HUES6 (cell line): ENCODE data around the gene MFAP3L.

Experiments used
- H3K27ac ChIP-seq: 2 replicates; pipeline ENCODE4 v1.7.0; 2013; ENCODE audit warnings: low read depth, mild to moderate bottlenecking, low read length, inconsistent platforms
- H3K27me3 ChIP-seq: 2 replicates; pipeline ENCODE4 v1.6.1; 2013; ENCODE audit warnings: low read length; ENCODE audit not compliant: control insufficient read depth, insufficient read depth
- H3K36me3 ChIP-seq: 2 replicates; pipeline ENCODE4 v1.6.1; 2013; ENCODE audit warnings: low read length; ENCODE audit not compliant: control insufficient read depth, insufficient read depth
- H3K4me1 ChIP-seq: 2 replicates; pipeline ENCODE4 v1.6.1; 2013; ENCODE audit warnings: low read length; ENCODE audit not compliant: control insufficient read depth, insufficient read depth
- H3K4me3 ChIP-seq: 2 replicates; pipeline ENCODE4 v1.5.1; 2013; ENCODE audit warnings: low read depth, low read length
- H3K9ac ChIP-seq: one replicate; pipeline ENCODE4 v1.6.1; 2013; ENCODE audit warnings: mild to moderate bottlenecking, low read length
- H3K9me3 ChIP-seq: 2 replicates; pipeline ENCODE4 v1.6.1; 2013; ENCODE audit warnings: low read depth, low read length; ENCODE audit not compliant: control insufficient read depth, insufficient read depth

MFAP3L gene

GRCh38 chr4:170040031-170040680 is 14.0 kb upstream of the MFAP3L start:
- Histone ChIP-seq H3K27ac (no peak overlapping the region), H3K36me3 (no peaks in the 10 kb centered on the region), H3K4me3 (no peak overlapping the region), H3K27me3 (no peaks in the 10 kb centered on the region), H3K9me3 (0 out of 2 replicates have a peak, but pooled peaks cover 7% of the 10 kb centered on the region), H3K9ac (no peak overlapping the region), H3K4me1 (no peaks in the 10 kb centered on the region; the same call in 1 of the 2 replicates)

GRCh38 chr4:170038769-170039168 is 12.6 kb upstream of the MFAP3L start:
- Histone ChIP-seq H3K36me3 (no peaks in the 10 kb centered on the region), H3K9me3 (no peaks in the 10 kb centered on the region), H3K9ac (no peak overlapping the region), H3K27me3 (no peaks in the 10 kb centered on the region), H3K4me1 (no peaks in the 10 kb centered on the region; the same call in 1 of the 2 replicates), H3K27ac (no peak overlapping the region), H3K4me3 (no peak overlapping the region)

GRCh38 chr4:170038232-170038631 is 12.0 kb upstream of the MFAP3L start:
- no peaks in the 10 kb centered on the region for H3K9me3 ChIP-seq
- no peaks in the 10 kb centered on the region for H3K27me3 ChIP-seq
- no peak overlapping the region for H3K9ac ChIP-seq
- no peak overlapping the region for H3K27ac ChIP-seq
- H3K4me3 ChIP-seq = no peak overlapping the region
- no peaks in the 10 kb centered on the region; the same call in 1 of the 2 replicates for H3K4me1 ChIP-seq
- no peaks in the 10 kb centered on the region for H3K36me3 ChIP-seq

- no peaks in the 10 kb centered on the region for H3K36me3 ChIP-seq
Measured at GRCh38 chr4:170037481-170037880, 11.3 kb upstream of the MFAP3L start.

GRCh38 chr4:170035845-170036244 is 9.7 kb upstream of the MFAP3L start:
- no peaks in the 10 kb centered on the region for H3K36me3 ChIP-seq
- H3K4me3 ChIP-seq = no peak overlapping the region
- no peaks in the 10 kb centered on the region for H3K9me3 ChIP-seq
- no peaks in the 10 kb centered on the region; the same call in 1 of the 2 replicates for H3K4me1 ChIP-seq
- peaks cover 3% of the 10 kb centered on the region; the same call in 1 of the 2 replicates for H3K27me3 ChIP-seq
- no peak overlapping the region for H3K27ac ChIP-seq
- H3K9ac ChIP-seq = no peak overlapping the region

More at GRCh38 chr4:170037481-170037880, 11.3 kb upstream of the MFAP3L start:
- Histone ChIP-seq H3K9ac (no peak overlapping the region), H3K27ac (no peak overlapping the region), H3K27me3 (no peaks in the 10 kb centered on the region), H3K4me3 (no peak overlapping the region), H3K9me3 (no peaks in the 10 kb centered on the region), H3K4me1 (no peaks in the 10 kb centered on the region; the same call in 1 of the 2 replicates)

GRCh38 chr4:170035231-170035630 is 9.0 kb upstream of the MFAP3L start:
- no peak overlapping the region for H3K4me3 ChIP-seq
- no peak overlapping the region for H3K9ac ChIP-seq
- H3K9me3 ChIP-seq = no peaks in the 10 kb centered on the region
- H3K27me3 ChIP-seq = peaks cover 3% of the 10 kb centered on the region; the same call in 1 of the 2 replicates
- H3K4me1 ChIP-seq = no peaks in the 10 kb centered on the region; the same call in 1 of the 2 replicates
- H3K27ac ChIP-seq = no peak overlapping the region
- H3K36me3 ChIP-seq = no peaks in the 10 kb centered on the region

- Histone ChIP-seq H3K4me3 (no peak overlapping the region), H3K27ac (no peak overlapping the region), H3K9me3 (no peaks in the 10 kb centered on the region), H3K27me3 (peaks cover 7% of the 10 kb centered on the region), H3K36me3 (no peaks in the 10 kb centered on the region), H3K4me1 (no peaks in the 10 kb centered on the region; the same call in 1 of the 2 replicates), H3K9ac (no peak overlapping the region)
Measured at GRCh38 chr4:170033999-170034398, 7.8 kb upstream of the MFAP3L start.

- Histone ChIP-seq H3K4me3 (no peak overlapping the region), H3K9ac (no peak overlapping the region), H3K27me3 (peaks cover 29% of the 10 kb centered on the region), H3K27ac (no peak overlapping the region), H3K4me1 (no peaks in the 10 kb centered on the region; the same call in 1 of the 2 replicates), H3K9me3 (no peaks in the 10 kb centered on the region), H3K36me3 (no peaks in the 10 kb centered on the region)
Measured at GRCh38 chr4:170030121-170030520, 3.9 kb upstream of the MFAP3L start.

GRCh38 chr4:170027181-170027829 is 1.1 kb upstream of the MFAP3L start:
- H3K4me3 ChIP-seq = peak overlapping the region; percentile 97
- peak overlapping the region; percentile 74 for H3K9ac ChIP-seq
- H3K36me3 ChIP-seq = peaks cover 8% of the 10 kb centered on the region; the same call in 1 of the 2 replicates
- H3K4me1 ChIP-seq = no peaks in the 10 kb centered on the region
- no peaks in the 10 kb centered on the region for H3K9me3 ChIP-seq
- peaks cover 36% of the 10 kb centered on the region for H3K27me3 ChIP-seq
- H3K27ac ChIP-seq = no peak overlapping the region

GRCh38 chr4:170025523-170026252 is 507 bp downstream of the MFAP3L start:
- Histone ChIP-seq H3K9ac (peak overlapping the region; percentile 88), H3K36me3 (peaks cover 15% of the 10 kb centered on the region; the same call in 1 of the 2 replicates), H3K9me3 (no peaks in the 10 kb centered on the region), H3K27ac (no peak overlapping the region; the same call in 1 of the 2 replicates), H3K27me3 (peaks cover 33% of the 10 kb centered on the region), H3K4me3 (peak overlapping the region; percentile 97), H3K4me1 (no peaks in the 10 kb centered on the region)
